CMK (cell line): ENCODE measurements around the gene SPINK5.

Source experiments
- DNase-seq: peaks from one replicate; pipeline ENCODE4 v3.0.0-alpha.2; 2010; ENCODE audit warnings: low read depth

The SPINK5 gene

DNA sequence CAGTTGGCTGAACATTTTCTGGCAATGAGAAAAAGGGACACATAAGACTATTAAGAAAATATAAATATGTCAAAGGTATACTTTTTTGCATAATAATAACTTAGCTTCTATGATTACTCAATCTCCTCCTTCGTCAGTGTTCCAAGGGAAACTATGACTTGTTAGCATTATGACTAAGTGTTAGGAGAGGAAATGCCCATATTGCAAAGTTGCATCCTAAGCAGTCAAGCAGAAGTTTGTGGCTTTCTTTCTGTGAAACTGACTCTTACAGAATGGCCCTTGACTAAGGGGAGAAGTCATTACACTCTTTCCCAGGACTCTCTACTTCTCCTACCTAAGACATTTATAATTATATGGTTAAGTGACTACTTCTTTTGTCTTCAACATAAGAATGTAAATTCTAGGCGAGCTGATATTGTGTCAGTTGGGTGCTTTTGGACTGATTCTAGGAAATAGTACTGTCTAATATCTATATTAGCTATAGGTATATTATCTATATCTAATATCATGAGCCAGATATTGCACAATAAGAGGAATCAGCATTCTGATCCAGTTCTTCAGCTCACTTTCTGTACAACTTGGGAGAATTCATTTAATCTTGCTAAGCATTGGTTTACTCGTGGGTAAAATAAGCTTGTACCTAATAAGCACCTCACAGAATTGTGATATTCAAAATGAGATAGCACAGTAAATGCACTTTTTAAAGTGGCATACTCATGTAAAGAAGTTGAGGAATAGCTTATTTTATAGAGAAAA, 122.6 kb downstream of the SPINK5 start:
- no peak for DNase-seq
